Psoas muscle (tissue), 8 donors: ENCODE results near the gene AP1B1. TPM values are rescaled to one million over a fixed set of nuclear protein-coding genes. Genes with fewer than 3 reads are reported as not detected.
A peak's percentile ranks its signal among the peaks of the same experiment; 100 is the strongest.

Source experiments
- ATAC-seq, 4 donors: fragments of 200-7000 bp; cut with Tn5 transposase; one replicate each; pipeline ENCODE4 v1.9.1; 2020; ENCODE audit warnings: moderate library complexity in 3 of 4, mild to moderate bottlenecking in 2 of 4
- DNase-seq, 2 donors: peaks; one replicate each; pipeline ENCODE4 v3.0.0-alpha.2; 2020
- H3K27ac ChIP-seq: fragments of 200-600 bp; one replicate; pipeline ENCODE4 v1.8.0; 2022
- H3K27me3 ChIP-seq, 3 donors: fragments of 200-600 bp in 1 of 3; one replicate each; pipeline versions ENCODE4 v1.6.1 to v1.8.0; 2013 to 2022; ENCODE audit warnings: low read length in 2 of 3, mild to moderate bottlenecking in 2 of 3, moderate library complexity in 1 of 3; ENCODE audit not compliant: insufficient read depth in 3 of 3
- H3K36me3 ChIP-seq, 2 donors: fragments of 200-600 bp in 1 of 2; one replicate each; pipeline versions ENCODE4 v1.6.1 to v1.8.0; 2013 to 2022; ENCODE audit warnings: low read depth in 1 of 2, mild to moderate bottlenecking in 1 of 2, moderate library complexity in 1 of 2; ENCODE audit not compliant: insufficient read depth in 1 of 2
- H3K4me1 ChIP-seq: fragments of 200-600 bp; one replicate; pipeline ENCODE4 v1.8.0; 2022
- H3K4me3 ChIP-seq: fragments of 200-600 bp; one replicate; pipeline ENCODE4 v1.8.0; 2022; ENCODE audit warnings: mild to moderate bottlenecking
- H3K9me3 ChIP-seq: fragments of 200-600 bp; one replicate; pipeline ENCODE4 v1.8.0; 2022
- WGBS, 3 donors: extraction: QIAGEN DNeasy Blood & Tissue Kit; methylation state at CpG; one replicate each; pipeline versions ENCODE4 v1.1.6 to v1.1.7; 2013; 5-methylcytosine and 5-hydroxymethylcytosine counted together
- intact Hi-C, 2 donors: fragments of 100-400 bp; cut with DNase I; formaldehyde crosslinking; loops; one replicate each; pipeline versions ENCODE4 v1.11.0 to v1.14.2; 2022
- polyA plus RNA-seq, 3 donors: library from polyadenylated mRNA; stranded (reverse); fragments of 200-250 nt; gene quantifications; one replicate each; pipeline ENCODE4 v1.2.3, GENCODE V29; 2013
- total RNA-seq, 4 donors: library from RNA; stranded (reverse); fragmentation: NEBNext Ultra II Directional in 2 of 4; extraction: Animal tissue kit (Norgen Biotek cat#: 25700) in 2 of 4; gene quantifications; one replicate each; pipeline versions ENCODE4 v1.2.1 to v1.2.4, GENCODE V29; 2021 to 2023
- TF ChIP-seq, protein P1 (sequence below): fragments of 200-600 bp; IDR thresholded peaks from one replicate; pipeline ENCODE4 v1.8.0; 2022; ENCODE audit warnings: antibody characterized with exemption
- donor health status: healthy with polysubstance abuse.
- donor health status: DM: no; HTN: no; CAD: no; lungs with moderate emphysema.
- donor health status: Bipolar disorder and iron deficiency.
- donor health status: healthy.
- donor health status: DM: yes; HTN: yes; CAD: no.
- donor health status: DM: no; HTN: no; CAD: no.
- donor health status: DM: no; HTN: no; CAD: no.
- donor health status: DM: yes; HTN: yes; CAD: no.

Gene AP1B1
- total and polyA plus RNA-seq, 7 donors = 17.5 to 35.3 (median 30.6) TPM

DNA sequence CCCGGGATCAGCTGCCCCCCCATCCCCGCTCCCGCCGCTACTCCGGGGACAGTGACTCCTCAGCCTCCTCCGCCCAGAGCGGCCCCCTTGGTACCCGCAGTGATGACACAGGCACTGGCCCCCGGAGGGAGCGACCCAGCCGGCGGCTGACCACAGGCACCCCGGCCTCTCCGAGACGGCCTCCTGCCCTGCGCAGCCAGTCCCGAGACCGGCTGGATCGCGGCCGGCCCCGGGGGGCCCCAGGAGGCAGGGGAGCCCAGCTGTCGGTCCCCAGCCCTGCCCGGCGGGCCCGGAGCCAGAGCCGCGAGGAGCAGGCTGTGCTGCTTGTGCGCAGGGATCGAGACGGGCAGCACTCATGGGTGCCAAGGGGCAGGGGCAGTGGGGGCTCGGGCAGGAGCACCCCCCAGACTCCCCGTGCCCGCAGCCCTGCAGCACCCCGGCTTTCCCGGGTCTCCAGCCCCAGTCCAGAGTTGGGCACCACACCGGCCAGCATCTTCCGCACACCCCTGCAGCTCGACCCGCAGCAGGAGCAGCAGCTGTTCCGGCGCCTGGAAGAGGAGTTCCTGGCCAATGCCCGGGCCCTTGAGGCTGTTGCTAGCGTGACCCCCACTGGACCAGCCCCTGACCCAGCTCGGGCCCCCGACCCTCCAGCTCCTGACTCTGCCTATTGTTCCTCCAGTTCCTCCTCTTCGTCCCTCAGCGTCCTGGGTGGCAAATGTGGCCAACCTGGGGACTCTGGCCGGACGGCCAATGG, 76.7 kb downstream of the AP1B1 start:
- DNase-seq = peak in 1 of 2 donors; percentile 70
- 34 to 64% (median 39%) methylated on average over 46 to 50 of the region's 50 CpGs for WGBS, 3 donors
- TF ChIP-seq, protein P1, sequence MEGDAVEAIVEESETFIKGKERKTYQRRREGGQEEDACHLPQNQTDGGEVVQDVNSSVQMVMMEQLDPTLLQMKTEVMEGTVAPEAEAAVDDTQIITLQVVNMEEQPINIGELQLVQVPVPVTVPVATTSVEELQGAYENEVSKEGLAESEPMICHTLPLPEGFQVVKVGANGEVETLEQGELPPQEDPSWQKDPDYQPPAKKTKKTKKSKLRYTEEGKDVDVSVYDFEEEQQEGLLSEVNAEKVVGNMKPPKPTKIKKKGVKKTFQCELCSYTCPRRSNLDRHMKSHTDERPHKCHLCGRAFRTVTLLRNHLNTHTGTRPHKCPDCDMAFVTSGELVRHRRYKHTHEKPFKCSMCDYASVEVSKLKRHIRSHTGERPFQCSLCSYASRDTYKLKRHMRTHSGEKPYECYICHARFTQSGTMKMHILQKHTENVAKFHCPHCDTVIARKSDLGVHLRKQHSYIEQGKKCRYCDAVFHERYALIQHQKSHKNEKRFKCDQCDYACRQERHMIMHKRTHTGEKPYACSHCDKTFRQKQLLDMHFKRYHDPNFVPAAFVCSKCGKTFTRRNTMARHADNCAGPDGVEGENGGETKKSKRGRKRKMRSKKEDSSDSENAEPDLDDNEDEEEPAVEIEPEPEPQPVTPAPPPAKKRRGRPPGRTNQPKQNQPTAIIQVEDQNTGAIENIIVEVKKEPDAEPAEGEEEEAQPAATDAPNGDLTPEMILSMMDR = no peak
- Histone ChIP-seq H3K4me1 (peaks cover 37% of the 10 kb centered on the region), H3K9me3 (no peaks in the 10 kb centered on the region), H3K27ac (peak overlapping the region; percentile 60), H3K36me3 (no peaks in the 10 kb centered on the region), H3K4me3 (peak overlapping the region; percentile 48), H3K27me3 (peaks cover 0 to 35% (median 15%) of the 10 kb centered on the region in 3 donors)
- intact Hi-C loops = no loop called here
- no peak for ATAC-seq

DNA sequence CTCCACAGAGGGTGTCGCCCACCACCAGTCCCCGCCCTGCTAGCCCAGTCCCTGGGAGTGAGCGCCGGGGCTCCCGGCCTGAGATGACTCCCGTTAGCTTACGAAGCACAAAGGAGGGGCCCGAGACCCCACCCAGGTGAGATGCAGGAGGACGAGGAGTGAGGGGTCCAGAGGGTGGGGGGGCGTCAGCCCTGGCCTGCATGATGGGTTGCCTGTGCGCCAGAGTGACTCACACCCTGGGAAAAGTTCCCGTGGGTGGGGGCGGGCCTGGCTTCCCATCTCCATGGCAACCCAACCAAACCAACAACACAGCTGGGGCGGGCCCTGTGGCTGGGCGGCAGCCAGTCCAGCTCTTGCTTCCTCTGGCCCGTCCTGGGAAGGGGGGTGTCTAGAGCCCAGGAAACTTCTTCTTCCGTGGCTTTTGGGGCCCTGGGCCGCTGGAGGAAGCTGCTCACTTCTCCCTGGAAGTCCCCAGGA, 77.5 kb downstream of the AP1B1 start:
- peak; percentile 16 to 40 (median 25) for ATAC-seq
- peak overlapping the region; percentile 48 for H3K4me3 ChIP-seq
- intact Hi-C loops = no loop called here

GRCh38 chr22:29310065-29310862, 78.1 kb downstream of the AP1B1 start:
- Histone ChIP-seq H3K27me3 (peaks cover 0 to 26% (median 15%) of the 10 kb centered on the region in 3 donors), H3K27ac (peak overlapping the region; percentile 60), H3K9me3 (no peaks in the 10 kb centered on the region), H3K4me1 (peaks cover 37% of the 10 kb centered on the region), H3K36me3 (no peaks in the 10 kb centered on the region), H3K4me3 (no peak overlapping the region)
- DNase-seq (no peak), ATAC-seq (no peak)
- intact Hi-C loops = no loop called here
- 61 to 69% (median 66%) methylated on average over 25 to 28 of the region's 28 CpGs for WGBS, 3 donors
- TF ChIP-seq, protein P1 = no peak

More for the DNA sequence above, 77.5 kb downstream of the AP1B1 start:
- Histone ChIP-seq H3K27ac (peak overlapping the region; percentile 60), H3K9me3 (no peaks in the 10 kb centered on the region), H3K27me3 (peaks cover 0 to 27% (median 15%) of the 10 kb centered on the region in 3 donors), H3K4me1 (peaks cover 37% of the 10 kb centered on the region), H3K36me3 (no peaks in the 10 kb centered on the region)
- peak; percentile 95 to 97 for DNase-seq
- TF ChIP-seq, protein P1 = no peak
- WGBS, 3 donors = 30 to 37% (median 34%) methylated on average over 17 to 18 of the region's 18 CpGs

GRCh38 chr22:29309332-29310064, 78.9 kb downstream of the AP1B1 start:
- no peak for ATAC-seq
- Histone ChIP-seq H3K4me1 (peaks cover 34% of the 10 kb centered on the region), H3K27me3 (peaks cover 0 to 18% (median 9%) of the 10 kb centered on the region in 3 donors), H3K36me3 (no peaks in the 10 kb centered on the region), H3K27ac (peak overlapping the region; percentile 81), H3K4me3 (peak overlapping the region; percentile 92), H3K9me3 (no peaks in the 10 kb centered on the region)
- TF ChIP-seq, protein P1 = no peak
- intact Hi-C loops = loop anchor here in 1 of 2 donors (5.0 kb wide), 1 partner anchor 42 kb away; the partner anchor contains the start of genes EWSR1 and RHBDD3
- WGBS, 3 donors = 61 to 72% (median 70%) methylated on average over 21 of the region's 21 CpGs
- DNase-seq = no peak
